Neural progenitor cell (in vitro differentiated cells): ENCODE data around the gene FBRS. TPM values are rescaled to one million over a fixed set of nuclear protein-coding genes. Genes with fewer than 3 reads are reported as not detected.

ENCODE experiments used
- DNase-seq: peaks from one replicate; pipeline ENCODE4 v3.0.0-alpha.2; 2016; ENCODE audit warnings: low spot score
- H2AFZ ChIP-seq: fragments of 200-600 bp; sonication (generic); replicated peaks from 2 replicates; pipeline ENCODE4 v1.6.1; 2016; ENCODE audit warnings: antibody characterized with exemption
- H3F3A ChIP-seq: fragments of 200-600 bp; sonication (generic); 2 replicates; pipeline ENCODE4 v1.6.1; 2016; ENCODE audit warnings: antibody characterized with exemption, low read depth
- H3K27ac ChIP-seq: fragments of 200-600 bp; sonication (generic); 2 replicates; pipeline ENCODE4 v1.5.1; 2016; ENCODE audit warnings: mild to moderate bottlenecking
- H3K27me3 ChIP-seq: fragments of 200-600 bp; sonication (generic); 2 replicates; pipeline ENCODE4 v1.6.1; 2016; ENCODE audit warnings: mild to moderate bottlenecking, moderate library complexity
- H3K36me3 ChIP-seq: fragments of 200-600 bp; sonication (generic); 2 replicates; pipeline ENCODE4 v1.5.1; 2016
- H3K4me1 ChIP-seq: fragments of 200-600 bp; sonication (generic); 2 replicates; pipeline ENCODE4 v1.6.1; 2016; ENCODE audit warnings: mixed run types
- H3K4me2 ChIP-seq: fragments of 200-600 bp; sonication (generic); 2 replicates; pipeline ENCODE4 v1.6.1; 2016
- H3K4me3 ChIP-seq: fragments of 200-600 bp; sonication (generic); 2 replicates; pipeline ENCODE4 v1.5.1; 2016
- H3K79me2 ChIP-seq: fragments of 200-600 bp; sonication (generic); 2 replicates; pipeline ENCODE4 v1.6.1; 2016; ENCODE audit warnings: low read depth
- H3K9ac ChIP-seq: fragments of 200-600 bp; sonication (generic); 2 replicates; pipeline ENCODE4 v1.6.1; 2016
- H3K9me3 ChIP-seq: fragments of 200-600 bp; sonication (generic); 2 replicates; pipeline ENCODE4 v1.5.1; 2016; ENCODE audit warnings: low read depth
- H4K20me1 ChIP-seq: fragments of 200-600 bp; sonication (generic); 2 replicates; pipeline ENCODE4 v1.6.1; 2016; ENCODE audit warnings: low read depth
- H3K27ac Mint-ChIP-seq: 3 replicates; pipeline ENCODE4 v1.8.0; 2021; ENCODE audit warnings: mixed read lengths
- H3K27me3 Mint-ChIP-seq: 2 replicates; pipeline ENCODE4 v1.8.0; 2022; ENCODE audit warnings: low read depth, mild to moderate bottlenecking, inconsistent platforms, moderate library complexity, mixed read lengths; ENCODE audit not compliant: insufficient read depth
- H3K36me3 Mint-ChIP-seq: 3 replicates; pipeline ENCODE4 v1.8.0; 2021; ENCODE audit warnings: mixed read lengths
- H3K4me1 Mint-ChIP-seq: 3 replicates; pipeline ENCODE4 v1.8.0; 2021; ENCODE audit warnings: mixed read lengths
- H3K4me3 Mint-ChIP-seq: 3 replicates; pipeline ENCODE4 v1.8.0; 2021; ENCODE audit warnings: mild to moderate bottlenecking, moderate library complexity, mixed read lengths
- H3K9me3 Mint-ChIP-seq: 3 replicates; pipeline ENCODE4 v1.8.0; 2020; ENCODE audit warnings: mixed read lengths
- EZH2 ChIP-seq: fragments of 200-600 bp; sonication (generic); IDR thresholded peaks from 2 replicates; pipeline ENCODE4 v1.6.1; 2017; ENCODE audit warnings: antibody characterized with exemption, mild to moderate bottlenecking, moderate library complexity
- EZH2phosphoT487 ChIP-seq: fragments of 200-600 bp; sonication (generic); IDR thresholded peaks from 2 replicates; pipeline ENCODE4 v1.6.1; 2017; ENCODE audit warnings: antibody characterized with exemption
- total RNA-seq: library from RNA; depleted of rRNA; stranded (reverse); fragments of >200 nt; gene quantifications from 2 replicates; pipeline ENCODE4 v1.2.3, GENCODE V29; 2015; ENCODE audit warnings: low replicate concordance
- TF ChIP-seq, protein P1 (sequence below): fragments of 200-600 bp; sonication (generic); IDR thresholded peaks from 2 replicates; pipeline ENCODE4 v1.5.1; 2017; ENCODE audit warnings: antibody characterized with exemption, mild to moderate bottlenecking

Gene FBRS
- total RNA-seq, 1 donor from 2014 or later, result 3.6 TPM

DNA sequence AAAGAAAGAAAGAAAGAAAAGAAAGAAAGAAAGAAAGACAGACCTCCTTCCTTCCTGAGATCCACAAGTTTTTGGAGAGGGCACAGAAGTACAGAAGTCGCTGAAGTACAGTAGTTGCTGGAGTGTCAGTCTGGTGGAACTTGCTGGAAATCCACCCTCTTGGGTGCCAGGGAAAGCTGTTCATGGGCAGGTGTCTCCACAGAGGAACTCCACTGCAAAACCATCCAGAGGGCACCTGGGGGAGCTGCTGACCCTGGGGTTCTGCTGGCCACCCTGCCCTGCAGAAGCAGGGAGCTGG, 11.0 kb upstream of the FBRS start:
- Histone ChIP-seq H3K9me3 (no peaks in the 10 kb centered on the region), H3K9ac (no peak overlapping the region), H3F3A (peaks cover 20% of the 10 kb centered on the region), H3K27ac (no peak overlapping the region), H3K36me3 (no peaks in the 10 kb centered on the region), H4K20me1 (no peaks in the 10 kb centered on the region), H3K4me3 (no peak overlapping the region), H2AFZ (no peak overlapping the region), H3K4me1 (peaks cover 4% of the 10 kb centered on the region), H3K4me2 (no peak overlapping the region), H3K27me3 (peaks cover 46% of the 10 kb centered on the region), H3K79me2 (peaks cover 6% of the 10 kb centered on the region)
- no peak for DNase-seq
- Mint-ChIP-seq H3K36me3 (no peaks in the 10 kb centered on the region), H3K27me3 (peaks cover 10% of the 10 kb centered on the region), H3K27ac (no peak overlapping the region), H3K9me3 (no peaks in the 10 kb centered on the region), H3K4me3 (no peak overlapping the region), H3K4me1 (peaks cover 10% of the 10 kb centered on the region)
- TF ChIP-seq, protein P1, sequence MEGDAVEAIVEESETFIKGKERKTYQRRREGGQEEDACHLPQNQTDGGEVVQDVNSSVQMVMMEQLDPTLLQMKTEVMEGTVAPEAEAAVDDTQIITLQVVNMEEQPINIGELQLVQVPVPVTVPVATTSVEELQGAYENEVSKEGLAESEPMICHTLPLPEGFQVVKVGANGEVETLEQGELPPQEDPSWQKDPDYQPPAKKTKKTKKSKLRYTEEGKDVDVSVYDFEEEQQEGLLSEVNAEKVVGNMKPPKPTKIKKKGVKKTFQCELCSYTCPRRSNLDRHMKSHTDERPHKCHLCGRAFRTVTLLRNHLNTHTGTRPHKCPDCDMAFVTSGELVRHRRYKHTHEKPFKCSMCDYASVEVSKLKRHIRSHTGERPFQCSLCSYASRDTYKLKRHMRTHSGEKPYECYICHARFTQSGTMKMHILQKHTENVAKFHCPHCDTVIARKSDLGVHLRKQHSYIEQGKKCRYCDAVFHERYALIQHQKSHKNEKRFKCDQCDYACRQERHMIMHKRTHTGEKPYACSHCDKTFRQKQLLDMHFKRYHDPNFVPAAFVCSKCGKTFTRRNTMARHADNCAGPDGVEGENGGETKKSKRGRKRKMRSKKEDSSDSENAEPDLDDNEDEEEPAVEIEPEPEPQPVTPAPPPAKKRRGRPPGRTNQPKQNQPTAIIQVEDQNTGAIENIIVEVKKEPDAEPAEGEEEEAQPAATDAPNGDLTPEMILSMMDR, result no peak
- TF ChIP-seq EZH2phosphoT487 (no peak), EZH2 (no peak)

- peak overlapping the region; percentile 97 for H3K4me3 Mint-ChIP-seq
- Histone ChIP-seq H3K36me3 (no peaks in the 10 kb centered on the region), H3K4me1 (peaks cover 4% of the 10 kb centered on the region), H2AFZ (peak overlapping the region; percentile 60), H3K4me2 (no peak overlapping the region), H3K9ac (no peak overlapping the region), H3K79me2 (peaks cover 10% of the 10 kb centered on the region), H4K20me1 (no peaks in the 10 kb centered on the region), H3K4me3 (no peak overlapping the region), H3K27me3 (peaks cover 30% of the 10 kb centered on the region), H3F3A (peaks cover 20% of the 10 kb centered on the region), H3K9me3 (no peaks in the 10 kb centered on the region), H3K27ac (no peak overlapping the region)
- no peaks in the 10 kb centered on the region for H3K9me3 Mint-ChIP-seq
- TF ChIP-seq EZH2 (no peak), EZH2phosphoT487 (no peak)
- TF ChIP-seq, protein P1, result no peak
- H3K4me1 Mint-ChIP-seq, result peaks cover 19% of the 10 kb centered on the region
- peaks cover 5% of the 10 kb centered on the region for H3K36me3 Mint-ChIP-seq
- no peak for DNase-seq
- H3K27me3 Mint-ChIP-seq, result peaks cover 9% of the 10 kb centered on the region
- peak overlapping the region; percentile 96 for H3K27ac Mint-ChIP-seq
Measured at GRCh38 chr16:30649725-30650368, 8.4 kb upstream of the FBRS start.

GRCh38 chr16:30650369-30651123, 7.7 kb upstream of the FBRS start, which contains the start of gene PRR14:
TSS of gene PRR14 (plus strand) at chr16:30650960. CDS start at chr16:30651646, 686 bp downstream.
- Mint-ChIP-seq H3K4me1 (peaks cover 19% of the 10 kb centered on the region), H3K27me3 (peaks cover 9% of the 10 kb centered on the region), H3K27ac (peak within 1 kb of the TSS; percentile 96), H3K9me3 (no peaks in the 10 kb centered on the region), H3K4me3 (peak within 1 kb of the TSS; percentile 97), H3K36me3 (peaks cover 8% of the 10 kb centered on the region)
- no peaks in the 10 kb centered on the region for H3K9me3 ChIP-seq
- H3K79me2 ChIP-seq, result peaks cover 10% of the 10 kb centered on the region
- H3K4me1 ChIP-seq, result peaks cover 4% of the 10 kb centered on the region
- H3K27ac ChIP-seq, result peak within 1 kb of the TSS; percentile 71
- DNase-seq, result peak; percentile 99
- H3K27me3 ChIP-seq, result peaks cover 23% of the 10 kb centered on the region
- no peak for TF ChIP-seq EZH2phosphoT487
- TF ChIP-seq, protein P1, result peak; percentile 28
- H3K4me2 ChIP-seq, result peak within 1 kb of the TSS; percentile 80
- peak within 1 kb of the TSS; percentile 51 for H3K9ac ChIP-seq
- H3K36me3 ChIP-seq, result no peaks in the 10 kb centered on the region
- H2AFZ ChIP-seq, result peak within 1 kb of the TSS; percentile 71
- no peaks in the 10 kb centered on the region for H4K20me1 ChIP-seq
- H3K4me3 ChIP-seq, result peak within 1 kb of the TSS; percentile 72
- H3F3A ChIP-seq, result peaks cover 20% of the 10 kb centered on the region
